RWPE1 (cell line): ENCODE results near the gene ALK.

Source experiments
- CTCF ChIA-PET: fragments of 350-600 bp; sonication (Branson Sonifier 250); formaldehyde crosslinking; extraction: SDS; loops from one replicate; lab custom pipeline; 2021; lab: Yijun Ruan, JAX
- POLR2A ChIA-PET: fragments of 400-600 bp; formaldehyde crosslinking; extraction: SDS; loops from one replicate; lab custom pipeline; 2020; ENCODE audit warnings: antibody characterized with exemption; ENCODE audit not compliant: low non-redundant PET; lab: Yijun Ruan, JAX
- DNase-seq: peaks from one replicate; pipeline ENCODE4 v3.0.0; 2012; ENCODE audit warnings: low spot score
- H3K27ac ChIP-seq: fragments of 450-650 bp; 2 replicates; pipeline ENCODE4 v1.5.1; 2017
- TF ChIP-seq, protein P1 (sequence below): fragments of 450-650 bp; conservative IDR thresholded peaks from 2 replicates; pipeline ENCODE4 v1.5.1; 2017; ENCODE audit warnings: low read depth, mild to moderate bottlenecking

Gene ALK

DNA sequence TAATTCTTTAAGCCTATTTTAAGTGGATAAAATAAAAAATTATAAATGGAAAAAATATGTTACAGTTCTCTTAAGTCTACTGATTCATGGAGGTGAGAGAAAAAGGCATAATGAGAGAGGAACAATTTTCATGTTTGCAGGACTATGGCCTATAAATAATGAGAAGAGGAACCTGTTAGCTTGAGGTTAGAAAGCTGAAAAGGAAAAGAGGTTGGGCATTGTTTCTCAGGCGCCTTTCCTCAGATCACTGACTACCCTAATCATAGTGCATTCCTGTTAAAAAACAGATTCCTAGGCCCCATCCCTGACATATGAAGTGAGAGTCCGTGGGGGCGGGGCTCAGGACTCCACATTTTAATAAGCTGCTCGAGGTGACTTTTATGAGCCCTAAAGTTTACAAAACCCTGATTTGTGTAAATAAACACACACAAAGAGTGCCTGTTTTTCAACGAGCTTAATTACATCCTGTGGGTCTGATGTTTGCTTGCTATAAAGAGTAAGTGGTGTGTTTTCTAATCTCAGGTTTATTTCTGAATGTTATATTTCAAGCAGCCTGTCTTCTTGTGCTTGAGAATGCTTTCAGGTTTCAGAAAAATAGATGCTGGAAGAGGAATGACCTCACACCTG is 470.7 kb downstream of the ALK start:
- ChIA-PET POLR2A (no interaction called here), CTCF (no interaction called here)
- H3K27ac ChIP-seq = no peak overlapping the region
- DNase-seq = no peak
- TF ChIP-seq, protein P1, sequence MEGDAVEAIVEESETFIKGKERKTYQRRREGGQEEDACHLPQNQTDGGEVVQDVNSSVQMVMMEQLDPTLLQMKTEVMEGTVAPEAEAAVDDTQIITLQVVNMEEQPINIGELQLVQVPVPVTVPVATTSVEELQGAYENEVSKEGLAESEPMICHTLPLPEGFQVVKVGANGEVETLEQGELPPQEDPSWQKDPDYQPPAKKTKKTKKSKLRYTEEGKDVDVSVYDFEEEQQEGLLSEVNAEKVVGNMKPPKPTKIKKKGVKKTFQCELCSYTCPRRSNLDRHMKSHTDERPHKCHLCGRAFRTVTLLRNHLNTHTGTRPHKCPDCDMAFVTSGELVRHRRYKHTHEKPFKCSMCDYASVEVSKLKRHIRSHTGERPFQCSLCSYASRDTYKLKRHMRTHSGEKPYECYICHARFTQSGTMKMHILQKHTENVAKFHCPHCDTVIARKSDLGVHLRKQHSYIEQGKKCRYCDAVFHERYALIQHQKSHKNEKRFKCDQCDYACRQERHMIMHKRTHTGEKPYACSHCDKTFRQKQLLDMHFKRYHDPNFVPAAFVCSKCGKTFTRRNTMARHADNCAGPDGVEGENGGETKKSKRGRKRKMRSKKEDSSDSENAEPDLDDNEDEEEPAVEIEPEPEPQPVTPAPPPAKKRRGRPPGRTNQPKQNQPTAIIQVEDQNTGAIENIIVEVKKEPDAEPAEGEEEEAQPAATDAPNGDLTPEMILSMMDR = no peak

DNA sequence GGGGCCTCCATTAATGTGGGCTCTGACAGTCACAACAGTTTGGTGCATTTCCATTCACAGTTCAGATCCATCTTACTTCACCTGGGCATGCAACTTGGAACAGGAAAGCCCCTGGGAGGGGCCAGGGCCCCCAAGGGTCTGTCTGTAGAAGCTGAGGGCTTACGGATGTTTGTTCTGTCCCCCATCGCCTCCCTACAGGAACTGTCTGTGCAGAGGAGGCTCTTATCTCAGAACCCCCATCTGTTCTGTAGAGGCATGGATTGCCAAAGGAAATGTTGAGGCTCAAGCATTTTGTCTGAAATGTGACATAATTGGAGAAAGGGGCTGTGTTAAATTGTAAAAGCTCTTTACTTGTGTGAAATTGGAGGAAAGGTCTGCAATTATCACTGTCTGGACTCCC is 471.9 kb downstream of the ALK start:
- ChIA-PET CTCF (no interaction called here), POLR2A (no interaction called here)
- no peak overlapping the region for H3K27ac ChIP-seq
- DNase-seq = no peak
- TF ChIP-seq, protein P1 = no peak

DNA sequence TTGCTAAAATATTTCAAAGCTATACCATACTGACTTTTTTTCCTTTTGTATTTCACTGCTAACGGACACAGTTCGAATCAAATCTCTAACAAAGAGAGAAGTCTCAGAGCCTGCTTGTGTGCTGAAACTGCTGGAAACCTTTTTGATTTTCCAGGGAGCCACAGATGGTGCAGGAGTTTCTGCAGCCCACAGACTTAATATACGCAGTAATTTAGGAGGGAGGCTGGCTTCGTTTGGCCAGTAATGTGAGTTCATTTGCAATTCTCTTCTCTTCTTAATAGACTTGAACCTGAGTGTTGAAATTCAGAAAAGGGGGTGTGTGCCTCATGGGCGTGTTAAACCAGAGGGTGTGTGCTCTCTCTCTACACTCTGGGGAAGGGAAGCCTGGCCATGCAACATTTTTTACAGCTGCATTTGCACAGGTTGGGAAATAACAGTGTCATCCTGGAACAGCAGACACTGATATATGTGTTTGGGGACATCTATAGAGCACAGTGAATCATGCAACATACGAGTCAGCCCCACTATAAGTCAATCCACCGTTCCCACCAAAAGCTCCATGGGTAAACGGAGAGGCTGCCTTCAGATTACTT is 473.2 kb downstream of the ALK start:
- TF ChIP-seq, protein P1 = no peak
- no peak overlapping the region for H3K27ac ChIP-seq
- DNase-seq = no peak
- POLR2A ChIA-PET = no interaction called here
- CTCF ChIA-PET = interaction anchor here (0.7 kb wide), 1 partner anchor 9 kb away, joined by 4 read pairs; no protein-coding TSS in a partner anchor

DNA sequence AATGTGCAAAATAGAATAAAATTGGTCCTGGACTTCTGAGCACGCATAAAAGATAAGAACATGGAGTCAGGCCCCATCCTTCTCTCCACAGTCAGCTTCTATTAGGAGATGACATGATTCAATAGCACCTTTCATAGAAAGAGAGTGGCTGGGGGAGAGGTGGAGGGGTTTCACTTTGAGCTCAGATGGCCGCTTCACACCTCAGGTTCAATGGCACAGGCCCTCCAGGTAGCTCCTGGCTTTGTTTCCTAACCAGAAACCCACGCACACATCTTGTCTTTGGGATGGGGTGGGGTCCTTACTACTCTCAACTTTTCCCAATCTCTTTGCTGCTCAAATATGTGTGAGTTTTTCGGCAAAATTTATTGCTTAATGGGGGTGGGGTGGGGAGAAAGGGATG is 473.9 kb downstream of the ALK start:
- no peak overlapping the region for H3K27ac ChIP-seq
- CTCF ChIA-PET = no interaction called here
- POLR2A ChIA-PET = no interaction called here
- TF ChIP-seq, protein P1 = no peak
- no peak for DNase-seq

DNA sequence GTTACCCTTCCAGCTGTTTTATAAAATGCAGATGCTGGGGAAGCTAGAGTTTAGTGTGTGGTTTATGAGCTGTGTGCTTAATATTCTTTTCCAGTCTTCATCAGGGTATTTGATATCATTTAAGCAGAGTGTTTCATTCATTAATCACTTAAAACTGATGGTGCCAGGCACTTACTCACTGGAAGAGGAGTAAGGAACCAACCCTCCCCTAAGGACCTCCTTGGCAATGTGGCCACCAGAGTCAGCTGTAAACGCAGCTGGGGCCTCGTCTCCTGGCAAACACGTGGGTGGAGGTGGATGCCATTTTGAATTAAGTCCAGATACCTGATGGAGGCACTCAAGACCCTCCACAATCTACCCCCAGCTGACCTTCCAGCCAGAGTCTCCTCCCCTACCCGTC is 474.5 kb downstream of the ALK start:
- POLR2A ChIA-PET = no interaction called here

DNA sequence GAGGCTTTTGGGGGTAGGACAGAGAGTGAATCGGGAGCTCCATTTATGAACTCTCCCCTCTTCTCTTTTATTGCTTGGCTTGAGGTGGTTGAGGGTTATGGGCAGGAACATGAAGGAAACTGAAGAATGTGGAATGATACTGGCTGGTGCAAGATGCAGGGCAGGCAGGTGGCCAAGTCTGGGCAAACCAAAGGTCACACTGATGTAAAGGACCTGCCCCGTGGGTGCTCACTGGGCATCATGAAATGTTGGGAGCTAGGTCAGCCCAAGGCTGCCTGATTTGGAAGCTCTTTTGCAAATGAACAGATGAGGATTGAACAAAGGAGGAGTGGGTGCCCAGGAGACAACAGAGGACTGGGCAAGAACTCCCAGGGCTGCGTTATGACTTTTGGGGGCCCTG is 477.2 kb downstream of the ALK start:
- CTCF ChIA-PET = no interaction called here
- no peak overlapping the region for H3K27ac ChIP-seq
- no peak for DNase-seq
- TF ChIP-seq, protein P1 = no peak
- POLR2A ChIA-PET = no interaction called here

More for the DNA sequence above, 474.5 kb downstream of the ALK start:
- no peak for DNase-seq
- CTCF ChIA-PET = no interaction called here
- TF ChIP-seq, protein P1 = no peak
- no peak overlapping the region for H3K27ac ChIP-seq
